HepG2 (cell line): Measurements from ENCODE around the gene BCL6. TPM values are rescaled to one million over a fixed set of nuclear protein-coding genes. Genes with fewer than 3 reads are reported as not detected.

ENCODE experiments used
- AKAP8 ChIP-seq: sonication (generic); formaldehyde crosslinking; IDR thresholded peaks from 2 replicates; pipeline ENCODE4 v1.5.1; 2020; ENCODE audit warnings: mild to moderate bottlenecking, missing genetic modification reagents
- ARID5B ChIP-seq: IDR thresholded peaks from 2 replicates; pipeline ENCODE4 v1.4.0; 2020; ENCODE audit warnings: mild to moderate bottlenecking, missing genetic modification reagents
- CENPX ChIP-seq: sonication (generic); formaldehyde crosslinking; IDR thresholded peaks from 2 replicates; pipeline ENCODE4 v1.9.0; 2021; ENCODE audit warnings: mild to moderate bottlenecking, missing genetic modification reagents, moderate library complexity
- EHMT2 ChIP-seq: fragments of 200-600 bp; sonication (generic); IDR thresholded peaks from 2 replicates; pipeline ENCODE4 v1.7.0; 2017; ENCODE audit warnings: antibody characterized with exemption, low read depth, low read length, borderline replicate concordance
- IRF9 ChIP-seq: sonication (generic); formaldehyde crosslinking; IDR thresholded peaks from 2 replicates; pipeline ENCODE4 v1.8.0; 2022; ENCODE audit warnings: missing genetic modification reagents, mild to moderate bottlenecking, borderline replicate concordance
- KDM1A ChIP-seq: IDR thresholded peaks from 2 replicates; pipeline ENCODE4 v1.6.1; 2016; ENCODE audit warnings: missing compliant biosample characterization
- POGZ ChIP-seq: sonication (generic); formaldehyde crosslinking; IDR thresholded peaks from 2 replicates; pipeline ENCODE4 v1.4.0; 2020; ENCODE audit warnings: mild to moderate bottlenecking, missing genetic modification reagents
- PRDM15 ChIP-seq: sonication (generic); formaldehyde crosslinking; IDR thresholded peaks from 2 replicates; pipeline ENCODE4 v1.4.0; 2020; ENCODE audit warnings: missing genetic modification reagents
- PTBP1 ChIP-seq: fragments of 200-400 bp; formaldehyde crosslinking; IDR thresholded peaks from 2 replicates; pipeline ENCODE4 v1.6.1; 2018; ENCODE audit warnings: low read length, low read depth; ENCODE audit not compliant: poor library complexity, severe bottlenecking
- RBM39 ChIP-seq: fragments of 200-400 bp; formaldehyde crosslinking; IDR thresholded peaks from one replicate; pipeline ENCODE4 v1.6.1; 2018; ENCODE audit warnings: antibody characterized with exemption, mild to moderate bottlenecking, low read depth, low read length; ENCODE audit not compliant: poor library complexity, severe bottlenecking
- REPIN1 ChIP-seq: sonication (generic); formaldehyde crosslinking; IDR thresholded peaks from 2 replicates; pipeline ENCODE4 v1.8.0; 2022; ENCODE audit warnings: missing genetic modification reagents, low read depth, mild to moderate bottlenecking, borderline replicate concordance
- TARDBP ChIP-seq: sonication (generic); formaldehyde crosslinking; IDR thresholded peaks from 2 replicates; pipeline ENCODE4 v1.8.0; 2022; ENCODE audit warnings: mild to moderate bottlenecking, missing genetic modification reagents
- ZBTB26 ChIP-seq: IDR thresholded peaks from 2 replicates; pipeline ENCODE4 v1.6.1; 2016; ENCODE audit warnings: missing compliant biosample characterization, missing genetic modification reagents, borderline replicate concordance
- ZBTB34 ChIP-seq: sonication (generic); formaldehyde crosslinking; IDR thresholded peaks from 2 replicates; pipeline ENCODE4 v1.8.0; 2022; ENCODE audit warnings: mild to moderate bottlenecking, missing genetic modification reagents
- ZNF3 ChIP-seq: IDR thresholded peaks from 2 replicates; pipeline ENCODE4 v1.7.0; 2017; ENCODE audit warnings: inconsistent platforms
- ZNF569 ChIP-seq: sonication (generic); formaldehyde crosslinking; IDR thresholded peaks from 2 replicates; pipeline ENCODE4 v1.5.0; 2020; ENCODE audit warnings: mild to moderate bottlenecking, missing genetic modification reagents, moderate library complexity, borderline replicate concordance
- polyA plus RNA-seq, 8 experiments: library from polyadenylated mRNA; depleted of rRNA in 3 of 8; stranded (reverse) in 7 of 8; unstranded in 1 of 8; fragments of >200 nt; fragmentation: Illumina TruSeq in 4 of 8; extraction: Trizol in 4 of 8; gene quantifications; 2 replicates each; pipeline versions ENCODE4 v1.2.1 to v1.2.3, GENCODE V29; 2011 to 2016; ENCODE audit warnings: low read depth in 4 of 8, missing spikeins in 1 of 8, mixed read lengths in 1 of 8; ENCODE audit not compliant: insufficient read depth in 1 of 8
- total RNA-seq, 5 experiments: library from RNA; depleted of rRNA; stranded (reverse); fragments of >200 nt; fragmentation: Illumina TruSeq; extraction: Trizol; gene quantifications; 2 replicates each; pipeline ENCODE4 v1.2.3, GENCODE V29; 2016; ENCODE audit warnings: low read depth in 1 of 5

Gene BCL6
- total and polyA plus RNA-seq, 2 of the 13 experiments (the other 11 are each of a cell fraction or from before 2014, with no cell fraction given) = 21.2 to 53.7 TPM

GRCh38 chr3:187739094-187739560 lies 6.1 kb downstream of the BCL6 start (continued):
- TF ChIP-seq ZBTB26 (CRISPR knock-in tag) = no peak
- TF ChIP-seq ARID5B (CRISPR knock-in tag) = no peak
- no peak for TF ChIP-seq ZBTB34 (CRISPR knock-in tag)
- no peak for TF ChIP-seq PRDM15
- TF ChIP-seq REPIN1 (CRISPR knock-in tag) = 0 out of 2 replicates have a peak, but pooled peaks have one; percentile 8
- TF ChIP-seq EHMT2 = no peak
- TF ChIP-seq RBM39 = no peak
- TF ChIP-seq POGZ (CRISPR knock-in tag) = peak; percentile 8; the same call in 1 of the 2 replicates
- TF ChIP-seq TARDBP (CRISPR knock-in tag) = no peak
- TF ChIP-seq ZNF3 (CRISPR knock-in tag) = no peak
- TF ChIP-seq IRF9 = no peak
- TF ChIP-seq ZNF569 = no peak
- TF ChIP-seq PTBP1 = no peak
- TF ChIP-seq AKAP8 = peak; percentile 12; the same call in 1 of the 2 replicates
- TF ChIP-seq CENPX (CRISPR knock-in tag) = no peak
- no peak for TF ChIP-seq KDM1A (CRISPR knock-in tag)
